Measurements from ENCODE around the gene ABHD17C. TPM values are rescaled to one million over a fixed set of nuclear protein-coding genes. Genes with fewer than 3 reads are reported as not detected.

ABHD17C gene
- total and polyA plus RNA-seq, 4 donors = 11.4 to 42.4 (median 25.6) TPM

GRCh38 chr15:80766275-80766674 is 71.2 kb downstream of the ABHD17C start:
- Histone ChIP-seq H3K9me3 (ENCODE audit: control insufficient read depth, insufficient read depth, low read length) (no peaks in the 10 kb centered on the region), H3K27ac (ENCODE audit: low read depth, low read length) (no peak overlapping the region), H3K4me3 (ENCODE audit: low read depth, low read length) (no peak overlapping the region), H3K36me3 (ENCODE audit: control insufficient read depth, insufficient read depth, low read length) (no peaks in the 10 kb centered on the region), H3K4me1 (ENCODE audit: control insufficient read depth, insufficient read depth, low read length) (no peaks in the 10 kb centered on the region), H3K27me3 (ENCODE audit: control insufficient read depth, insufficient read depth, low read length) (no peaks in the 10 kb centered on the region)
- WGBS (ENCODE audit: insufficient coverage) = 100% methylated on average over 2 of the region's 3 CpGs
- DNase-seq (ENCODE audit: low read depth in 4 of 6, low spot score in 6 of 6) = no peak

- Histone ChIP-seq H3K9me3 (ENCODE audit: control insufficient read depth, insufficient read depth, low read length) (no peaks in the 10 kb centered on the region), H3K4me3 (ENCODE audit: low read depth, low read length) (no peak overlapping the region), H3K27ac (ENCODE audit: low read depth, low read length) (no peak overlapping the region), H3K36me3 (ENCODE audit: control insufficient read depth, insufficient read depth, low read length) (no peaks in the 10 kb centered on the region), H3K27me3 (ENCODE audit: control insufficient read depth, insufficient read depth, low read length) (no peaks in the 10 kb centered on the region), H3K4me1 (ENCODE audit: control insufficient read depth, insufficient read depth, low read length) (no peaks in the 10 kb centered on the region)
- no peak for DNase-seq (ENCODE audit: low read depth in 4 of 6, low spot score in 6 of 6)
- no CpG with 5 or more reads among the region's 1 CpG for WGBS (ENCODE audit: insufficient coverage)
Measured at GRCh38 chr15:80768158-80768557, 73.0 kb downstream of the ABHD17C start.

- H3K4me3 ChIP-seq (ENCODE audit: low read depth, low read length) = no peak overlapping the region
- H3K36me3 ChIP-seq (ENCODE audit: control insufficient read depth, insufficient read depth, low read length) = no peaks in the 10 kb centered on the region
- H3K27me3 ChIP-seq (ENCODE audit: control insufficient read depth, insufficient read depth, low read length) = no peaks in the 10 kb centered on the region
- no peak for DNase-seq (ENCODE audit: low read depth in 4 of 6, low spot score in 6 of 6)
- H3K9me3 ChIP-seq (ENCODE audit: control insufficient read depth, insufficient read depth, low read length) = no peaks in the 10 kb centered on the region
- H3K27ac ChIP-seq (ENCODE audit: low read depth, low read length) = no peak overlapping the region
- WGBS (ENCODE audit: insufficient coverage) = 86% methylated on average over 6 of the region's 7 CpGs
- no peaks in the 10 kb centered on the region for H3K4me1 ChIP-seq (ENCODE audit: control insufficient read depth, insufficient read depth, low read length)
Measured at GRCh38 chr15:80769153-80769828, 74.2 kb downstream of the ABHD17C start.

- Histone ChIP-seq H3K36me3 (ENCODE audit: control insufficient read depth, insufficient read depth, low read length) (no peaks in the 10 kb centered on the region), H3K27me3 (ENCODE audit: control insufficient read depth, insufficient read depth, low read length) (no peaks in the 10 kb centered on the region), H3K9me3 (ENCODE audit: control insufficient read depth, insufficient read depth, low read length) (no peaks in the 10 kb centered on the region), H3K4me1 (ENCODE audit: control insufficient read depth, insufficient read depth, low read length) (no peaks in the 10 kb centered on the region), H3K4me3 (ENCODE audit: low read depth, low read length) (no peak overlapping the region), H3K27ac (ENCODE audit: low read depth, low read length) (no peak overlapping the region)
- no peak for DNase-seq (ENCODE audit: low read depth in 4 of 6, low spot score in 6 of 6)
- WGBS (ENCODE audit: insufficient coverage) = 85% methylated on average over 5 of the region's 7 CpGs
Measured at GRCh38 chr15:80769829-80770705, 75.0 kb downstream of the ABHD17C start.

GRCh38 chr15:80773122-80773551 is 78.0 kb downstream of the ABHD17C start:
- WGBS (ENCODE audit: insufficient coverage) = 69% methylated on average over 2 of the region's 8 CpGs
- Histone ChIP-seq H3K27me3 (ENCODE audit: control insufficient read depth, insufficient read depth, low read length) (no peaks in the 10 kb centered on the region), H3K9me3 (ENCODE audit: control insufficient read depth, insufficient read depth, low read length) (no peaks in the 10 kb centered on the region), H3K27ac (ENCODE audit: low read depth, low read length) (no peak overlapping the region), H3K36me3 (ENCODE audit: control insufficient read depth, insufficient read depth, low read length) (no peaks in the 10 kb centered on the region), H3K4me1 (ENCODE audit: control insufficient read depth, insufficient read depth, low read length) (peaks cover 5% of the 10 kb centered on the region), H3K4me3 (ENCODE audit: low read depth, low read length) (no peak overlapping the region)
- DNase-seq (ENCODE audit: low read depth in 4 of 6, low spot score in 6 of 6) = peak in 2 of 6 donors; percentile 26 to 89

GRCh38 chr15:80773792-80774352 is 78.8 kb downstream of the ABHD17C start:
- Histone ChIP-seq H3K27me3 (ENCODE audit: control insufficient read depth, insufficient read depth, low read length) (peaks cover 4% of the 10 kb centered on the region), H3K27ac (ENCODE audit: low read depth, low read length) (no peak overlapping the region), H3K4me1 (ENCODE audit: control insufficient read depth, insufficient read depth, low read length) (peaks cover 7% of the 10 kb centered on the region), H3K4me3 (ENCODE audit: low read depth, low read length) (no peak overlapping the region), H3K9me3 (ENCODE audit: control insufficient read depth, insufficient read depth, low read length) (no peaks in the 10 kb centered on the region), H3K36me3 (ENCODE audit: control insufficient read depth, insufficient read depth, low read length) (no peaks in the 10 kb centered on the region)
- 67% methylated on average over 3 of the region's 5 CpGs for WGBS (ENCODE audit: insufficient coverage)
- DNase-seq (ENCODE audit: low read depth in 4 of 6, low spot score in 6 of 6) = no peak

GRCh38 chr15:80774486-80774885 is 79.4 kb downstream of the ABHD17C start:
- WGBS (ENCODE audit: insufficient coverage) = no CpG with 5 or more reads among the region's 1 CpG

GRCh38 chr15:80775338-80775737 is 80.2 kb downstream of the ABHD17C start:
- peaks cover 15% of the 10 kb centered on the region for H3K27me3 ChIP-seq (ENCODE audit: control insufficient read depth, insufficient read depth, low read length)
- no peak overlapping the region for H3K4me3 ChIP-seq (ENCODE audit: low read depth, low read length)
- H3K4me1 ChIP-seq (ENCODE audit: control insufficient read depth, insufficient read depth, low read length) = peaks cover 20% of the 10 kb centered on the region
- no peak overlapping the region for H3K27ac ChIP-seq (ENCODE audit: low read depth, low read length)
- DNase-seq (ENCODE audit: low read depth in 4 of 6, low spot score in 6 of 6) = no peak
- no peaks in the 10 kb centered on the region for H3K36me3 ChIP-seq (ENCODE audit: control insufficient read depth, insufficient read depth, low read length)
- WGBS (ENCODE audit: insufficient coverage) = no CpG with 5 or more reads among the region's 3 CpGs
- no peaks in the 10 kb centered on the region for H3K9me3 ChIP-seq (ENCODE audit: control insufficient read depth, insufficient read depth, low read length)

More at GRCh38 chr15:80774486-80774885, 79.4 kb downstream of the ABHD17C start:
- Histone ChIP-seq H3K4me3 (ENCODE audit: low read depth, low read length) (no peak overlapping the region), H3K9me3 (ENCODE audit: control insufficient read depth, insufficient read depth, low read length) (no peaks in the 10 kb centered on the region), H3K36me3 (ENCODE audit: control insufficient read depth, insufficient read depth, low read length) (no peaks in the 10 kb centered on the region), H3K4me1 (ENCODE audit: control insufficient read depth, insufficient read depth, low read length) (peaks cover 11% of the 10 kb centered on the region), H3K27ac (ENCODE audit: low read depth, low read length) (no peak overlapping the region), H3K27me3 (ENCODE audit: control insufficient read depth, insufficient read depth, low read length) (peaks cover 6% of the 10 kb centered on the region)
- no peak for DNase-seq (ENCODE audit: low read depth in 4 of 6, low spot score in 6 of 6)

GRCh38 chr15:80776420-80777045 is 81.4 kb downstream of the ABHD17C start:
- H3K36me3 ChIP-seq (ENCODE audit: control insufficient read depth, insufficient read depth, low read length) = no peaks in the 10 kb centered on the region
- WGBS (ENCODE audit: insufficient coverage) = 50% methylated on average over 2 of the region's 5 CpGs
- peaks cover 24% of the 10 kb centered on the region for H3K27me3 ChIP-seq (ENCODE audit: control insufficient read depth, insufficient read depth, low read length)
- peaks cover 26% of the 10 kb centered on the region for H3K4me1 ChIP-seq (ENCODE audit: control insufficient read depth, insufficient read depth, low read length)
- no peaks in the 10 kb centered on the region for H3K9me3 ChIP-seq (ENCODE audit: control insufficient read depth, insufficient read depth, low read length)
- DNase-seq (ENCODE audit: low read depth in 4 of 6, low spot score in 6 of 6) = peak in 5 of 6 donors; percentile 58 to 91 (median 66)
- H3K4me3 ChIP-seq (ENCODE audit: low read depth, low read length) = no peak overlapping the region
- no peak overlapping the region for H3K27ac ChIP-seq (ENCODE audit: low read depth, low read length)
